Measurements from ENCODE around the gene ITPKA. TPM values are rescaled to one million over a fixed set of nuclear protein-coding genes. Genes with fewer than 3 reads are reported as not detected.
"Not testable (repeated sequence)": the region's sequence is repeated elsewhere in the genome, so short reads cannot be mapped to it uniquely, and the experiment has no call there.

ITPKA gene
- total and polyA plus RNA-seq, 2 donors (not counting 1 experiment from before 2014, with no cell fraction given), result 0.22 TPM; not detected in 1

GRCh38 chr15:41466711-41467110 lies 27.0 kb upstream of the ITPKA start:
- no peak overlapping the region for H3K27ac Mint-ChIP-seq
- Histone ChIP-seq H3K4me2 (replicated peaks; ENCODE audit: low read depth, low read length, poor library complexity, severe bottlenecking) (no peak overlapping the region), H3K9me3 (ENCODE audit: control extremely low read depth in 1 of 3, control insufficient read depth in 2 of 3, insufficient read depth in 1 of 3, low read length in 2 of 3) (no peaks in the 10 kb centered on the region), H4K20me1 (ENCODE audit: control insufficient read depth, insufficient read depth, low read length, poor library complexity, severe bottlenecking) (peaks cover 8% of the 10 kb centered on the region), H3K79me2 (ENCODE audit: control insufficient read depth, insufficient read depth, low read length) (no peaks in the 10 kb centered on the region), H3K27me3 (replicated peaks in 1 of 4; ENCODE audit: control extremely low read depth in 1 of 4, control insufficient read depth in 3 of 4, insufficient read depth in 4 of 4, low read length in 3 of 4) (no peaks in the 10 kb centered on the region), H3K27ac (ENCODE audit: low read length in 2 of 2) (no peak overlapping the region), H3K9ac (ENCODE audit: low read length) (no peak overlapping the region), H3K36me3 (replicated peaks in 1 of 2; ENCODE audit: control extremely low read depth in 1 of 2, control insufficient read depth in 1 of 2, extremely low read depth in 1 of 2, insufficient read depth in 2 of 2, low read length in 1 of 2) (peaks cover 8 to 57% of the 10 kb centered on the region in 2 experiments), H3K4me1 (ENCODE audit: control insufficient read depth in 2 of 2, insufficient read depth in 2 of 2, low read length in 2 of 2) (no peaks in the 10 kb centered on the region), H3K4me3 (ENCODE audit: control extremely low read depth in 1 of 5, extremely low read depth in 1 of 5, insufficient read depth in 1 of 5, low read depth in 2 of 5, low read length in 4 of 5) (no peak overlapping the region), H2AFZ (ENCODE audit: insufficient read depth, low read depth, low read length, poor library complexity, severe bottlenecking) (no peak overlapping the region)
- no peak overlapping the region for H3K4me3 Mint-ChIP-seq
- TF ChIP-seq CTCF (IDR thresholded peaks at IDR 0.05) (no peak), EZH2 (IDR thresholded peaks at IDR 0.05; ENCODE audit: borderline replicate concordance, insufficient read depth, low read depth, low read length, poor library complexity, severe bottlenecking) (no peak)
- H3K27me3 Mint-ChIP-seq, result no peaks in the 10 kb centered on the region
- intact Hi-C loops (cut with micrococcal nuclease), result loop anchor here (2.0 to 5.0 kb wide), 4 partner anchors 121 to 564 kb away; no protein-coding TSS in a partner anchor
- POLR2A ChIA-PET, result no interaction called here
- no peak for DNase-seq
- WGBS (ENCODE audit: insufficient coverage), result 75% methylated on average over 2 of the region's 3 CpGs
- peaks cover 5% of the 10 kb centered on the region for H3K4me1 Mint-ChIP-seq
- no peak for ATAC-seq (ENCODE audit: low read depth)
- H3K9me3 Mint-ChIP-seq (ENCODE audit: insufficient read depth), result no peaks in the 10 kb centered on the region
- CTCF ChIA-PET, result interaction anchor here (0.6 to 4.0 kb wide), 22 partner anchors 9 to 1517 kb away, joined by 3 to 36 read pairs (median 4); partner anchors contain the start of genes LTK, MAPKBP1, MGA and VPS18

GRCh38 chr15:41469644-41470043 lies 24.0 kb upstream of the ITPKA start:
- H3K9me3 Mint-ChIP-seq (ENCODE audit: insufficient read depth); H3K27me3 Mint-ChIP-seq: not testable (repeated sequence)

More at GRCh38 chr15:41469644-41470043, 24.0 kb upstream of the ITPKA start:
- H3K9me3 ChIP-seq (ENCODE audit: control extremely low read depth in 1 of 3, control insufficient read depth in 2 of 3, insufficient read depth in 1 of 3, low read length in 2 of 3); H3K4me1 Mint-ChIP-seq; ATAC-seq (ENCODE audit: low read depth); H3K4me3 ChIP-seq (ENCODE audit: control extremely low read depth in 1 of 5, extremely low read depth in 1 of 5, insufficient read depth in 1 of 5, low read depth in 2 of 5, low read length in 4 of 5); H4K20me1 ChIP-seq (ENCODE audit: control insufficient read depth, insufficient read depth, low read length, poor library complexity, severe bottlenecking); DNase-seq; H3K27ac ChIP-seq (ENCODE audit: low read length in 2 of 2); H3K27ac Mint-ChIP-seq; H3K79me2 ChIP-seq (ENCODE audit: control insufficient read depth, insufficient read depth, low read length); H2AFZ ChIP-seq (ENCODE audit: insufficient read depth, low read depth, low read length, poor library complexity, severe bottlenecking); H3K4me1 ChIP-seq (ENCODE audit: control insufficient read depth in 2 of 2, insufficient read depth in 2 of 2, low read length in 2 of 2); H3K9ac ChIP-seq (ENCODE audit: low read length); H3K27me3 ChIP-seq (replicated peaks in 1 of 4; ENCODE audit: control extremely low read depth in 1 of 4, control insufficient read depth in 3 of 4, insufficient read depth in 4 of 4, low read length in 3 of 4); H3K4me2 ChIP-seq (replicated peaks; ENCODE audit: low read depth, low read length, poor library complexity, severe bottlenecking); H3K4me3 Mint-ChIP-seq: not testable (repeated sequence)
- peaks cover 13 to 57% of the 10 kb centered on the region in 2 experiments for H3K36me3 ChIP-seq (replicated peaks in 1 of 2; ENCODE audit: control extremely low read depth in 1 of 2, control insufficient read depth in 1 of 2, extremely low read depth in 1 of 2, insufficient read depth in 2 of 2, low read length in 1 of 2)
- ChIA-PET POLR2A (interaction anchor here (0.9 kb wide), 1 partner anchor 51 kb away, joined by 3 read pairs; no protein-coding TSS in a partner anchor), CTCF (interaction anchor here (1.0 kb wide), 1 partner anchor 134 kb away, joined by 3 read pairs; no protein-coding TSS in a partner anchor)
- intact Hi-C loops (cut with micrococcal nuclease), result loop anchor here (5.0 kb wide), 3 partner anchors 118 to 567 kb away; no protein-coding TSS in a partner anchor
- WGBS (ENCODE audit: insufficient coverage), result 100% methylated on average over 1 of the region's 6 CpGs

Data from B cell (primary cell).